KBM-7 (cell line): Measurements from ENCODE around the gene ZNF652.

Experiments
- DNase-seq: peaks from one replicate; pipeline ENCODE4 v3.0.0-alpha.2; 2015
- in situ Hi-C: fragments of 300-500 bp; cut with MboI; formaldehyde crosslinking; loops from 2 replicates; pipeline ENCODE4 v1.14.3; 2020; ENCODE audit warnings: low sequenced_read_pairs, low pct_unique_long_range_greater_than_20kb, mixed read lengths

The ZNF652 gene

DNA sequence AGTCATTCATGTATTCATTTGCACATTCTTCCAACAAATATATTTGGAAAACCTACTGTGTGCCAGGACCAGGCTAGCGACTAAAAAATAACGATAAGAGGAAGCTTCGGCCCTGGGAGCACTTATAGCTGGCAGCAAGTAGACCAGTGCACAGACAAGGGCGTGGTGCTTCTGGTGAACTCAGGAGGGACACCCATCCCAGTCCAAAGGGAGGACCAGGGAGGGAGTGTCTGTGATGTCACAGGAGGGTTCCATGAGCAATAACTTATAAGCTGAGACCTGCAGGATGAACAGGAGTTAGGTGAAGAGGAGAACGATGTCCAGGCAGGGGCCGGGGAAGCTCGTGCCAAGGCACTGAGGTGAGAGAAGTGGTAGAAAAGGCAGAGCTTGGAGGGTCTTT lies 114.1 kb downstream of the ZNF652 start:
- in situ Hi-C loops: no loop called here
- DNase-seq: no peak

DNA sequence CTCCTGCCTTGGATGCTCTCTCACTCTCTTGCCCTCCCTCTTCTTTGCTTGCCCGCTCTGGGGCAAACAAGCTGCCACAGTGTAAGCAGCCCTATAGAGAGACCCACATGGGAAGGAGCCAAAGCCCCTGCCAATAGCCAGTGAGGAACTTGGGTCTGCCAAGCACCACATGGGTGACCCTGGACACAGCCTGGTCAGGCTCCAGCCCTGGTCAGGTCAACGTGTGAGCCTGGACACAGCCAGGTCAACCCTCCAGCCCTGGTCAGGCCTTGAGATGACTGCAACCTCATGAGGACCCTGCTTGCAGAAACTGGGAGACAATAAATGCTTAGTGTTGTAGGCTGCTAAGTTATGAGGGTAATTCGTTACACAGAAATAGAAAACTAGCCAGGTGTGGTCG lies 117.2 kb downstream of the ZNF652 start:
- DNase-seq: no peak
- in situ Hi-C loops: no loop called here
